ENCODE measurements around the gene TMEM213.
"Not testable (repeated sequence)": the region's sequence is repeated elsewhere in the genome, so short reads cannot be mapped to it uniquely, and the experiment has no call there.

Gene TMEM213

DNA sequence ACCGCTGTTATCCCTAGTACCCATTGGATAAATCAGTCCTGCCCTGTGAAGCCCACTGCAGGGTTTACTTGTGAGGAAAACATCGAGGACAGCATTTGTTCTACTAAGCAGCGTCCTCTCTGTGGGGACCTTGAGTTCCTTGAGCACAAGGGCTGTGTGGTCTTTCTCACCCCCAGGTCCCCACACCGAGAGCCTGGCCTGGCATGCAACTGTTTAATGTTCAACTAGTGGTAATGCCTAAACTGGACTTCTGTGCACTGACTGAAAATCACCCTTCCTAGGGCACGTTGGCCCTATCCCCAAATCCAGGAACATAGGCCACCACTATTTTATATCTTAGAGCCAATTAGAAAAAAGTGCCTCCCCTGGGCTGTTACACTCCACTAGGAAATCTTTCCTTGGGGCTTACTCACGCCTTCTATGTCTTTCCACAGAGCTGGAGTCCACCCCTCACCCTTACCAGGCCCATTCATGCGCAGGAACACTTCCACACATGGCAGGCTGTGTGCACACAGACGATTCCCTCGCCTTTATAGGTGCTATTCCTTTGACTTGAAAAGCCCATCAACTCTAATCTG lies 1.7 kb upstream of the TMEM213 start:
- DNase-seq: peak; percentile 18

DNA sequence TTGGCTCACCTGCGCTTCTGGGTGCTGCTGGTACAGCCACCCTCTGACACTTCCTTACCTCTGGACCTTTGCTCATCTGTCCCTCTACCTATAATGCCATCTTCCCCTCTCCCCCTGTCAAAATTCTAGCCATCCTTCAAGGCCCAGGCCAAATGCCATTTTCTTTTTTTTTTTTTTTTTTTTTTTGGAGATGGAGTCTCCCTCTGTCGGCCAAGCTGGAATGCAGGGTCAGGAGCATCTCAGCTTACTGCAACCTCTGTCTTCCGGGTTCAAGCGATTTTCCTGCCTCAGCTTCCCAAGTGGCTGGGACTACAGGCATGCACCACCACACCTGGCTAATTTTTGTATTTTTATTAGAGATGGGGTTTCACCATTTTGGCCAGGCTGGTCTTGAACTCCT lies 748 bp upstream of the TMEM213 start:
- DNase-seq: not testable (repeated sequence)

- DNase-seq: no peak
Measured at GRCh38 chr7:138798836-138799235, 1.0 kb downstream of the TMEM213 start.

DNA sequence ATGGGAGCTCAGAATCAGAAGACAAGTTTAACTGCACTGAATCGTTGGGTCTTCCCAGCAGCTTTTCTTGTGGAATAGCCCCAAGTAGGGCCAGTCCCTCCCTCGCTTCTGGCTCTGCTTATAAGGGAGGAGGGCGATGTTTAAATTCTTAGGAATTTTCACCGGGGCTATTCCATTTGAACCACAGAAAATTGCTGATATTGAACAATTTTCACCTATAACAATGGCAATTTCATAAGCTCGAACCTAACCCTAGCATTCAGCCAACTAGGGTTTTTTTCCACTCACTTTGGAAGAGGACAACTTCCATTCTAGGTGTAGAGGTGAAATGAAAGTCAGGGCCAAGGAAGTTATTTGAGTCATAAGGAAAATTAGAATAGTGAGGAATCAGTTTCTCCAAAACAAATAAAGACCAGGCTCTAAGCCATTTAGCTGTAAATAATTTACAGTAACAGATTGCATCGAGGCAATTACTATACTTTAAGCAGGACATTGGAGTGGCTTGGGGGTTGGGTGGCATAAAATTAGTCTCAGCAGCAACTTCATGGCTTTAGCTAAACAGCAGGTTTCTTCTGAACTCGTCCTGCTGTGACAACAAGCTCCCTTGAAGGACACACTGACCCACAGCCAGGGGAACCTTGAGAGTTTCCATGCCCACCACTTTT lies 1.7 kb downstream of the TMEM213 start:
- peak; percentile 13 for DNase-seq

DNA sequence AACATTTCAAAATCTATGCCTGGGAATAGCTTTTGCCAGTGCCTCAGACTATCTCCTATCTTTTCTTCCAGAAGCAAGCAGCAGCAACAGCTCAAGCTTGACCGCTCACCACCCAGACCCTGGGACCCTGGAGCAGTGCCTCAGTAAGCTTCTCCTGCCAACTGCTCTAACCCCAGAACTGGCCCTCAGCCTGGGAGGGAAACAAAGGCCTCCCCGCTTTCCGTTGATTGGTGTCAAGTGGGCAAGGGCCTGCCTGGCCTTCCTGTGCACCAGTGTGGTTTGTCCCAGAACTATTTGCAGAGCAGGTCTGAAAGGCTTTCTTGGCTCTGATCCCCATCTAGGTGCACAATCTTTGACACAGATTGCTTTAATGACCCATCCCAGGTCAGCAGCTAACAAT lies 3.5 kb downstream of the TMEM213 start:
- DNase-seq: no peak

DNA sequence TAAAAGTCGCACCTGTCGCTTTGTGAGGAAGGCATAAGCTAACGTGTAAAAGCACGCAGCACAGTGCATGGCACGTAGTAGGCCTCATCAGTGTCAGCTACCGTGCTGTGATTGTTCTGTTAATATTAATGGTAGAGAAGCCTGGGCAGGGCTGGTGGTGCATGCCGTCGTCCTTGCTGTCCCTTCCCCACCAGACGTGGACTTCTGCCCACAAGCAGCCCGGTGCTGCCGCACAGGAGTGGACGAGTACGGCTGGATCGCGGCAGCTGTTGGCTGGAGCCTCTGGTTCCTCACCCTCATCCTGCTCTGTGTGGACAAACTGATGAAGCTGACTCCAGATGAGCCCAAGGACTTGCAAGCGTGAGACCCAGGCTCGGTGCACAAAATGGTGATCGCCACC lies 4.9 kb downstream of the TMEM213 start:
- no peak for DNase-seq

- DNase-seq: no peak
Measured at GRCh38 chr7:138804618-138805017, 6.8 kb downstream of the TMEM213 start.

DNA sequence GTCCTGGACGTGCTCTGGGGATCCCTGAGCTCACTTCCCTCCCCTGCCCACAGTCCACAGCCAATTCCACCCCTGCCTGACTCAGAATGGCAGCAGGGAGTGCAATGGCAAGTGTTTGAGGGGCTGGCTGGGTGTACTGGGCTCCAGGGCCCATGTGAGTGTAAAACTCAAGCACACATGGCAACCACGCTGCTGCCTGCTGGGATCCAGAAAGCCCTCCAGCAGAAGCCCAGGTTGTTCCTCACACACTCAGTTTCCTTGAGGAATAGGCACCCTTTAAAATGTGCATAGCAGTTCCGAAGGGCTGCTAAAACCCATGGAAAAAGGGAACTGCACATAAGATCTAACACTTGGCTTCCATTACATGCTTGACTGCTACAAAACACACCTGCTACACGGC lies 11.6 kb downstream of the TMEM213 start:
- DNase-seq: no peak

GRCh38 chr7:138811327-138811726 lies 13.5 kb downstream of the TMEM213 start:
- DNase-seq: not testable (repeated sequence)

DNA sequence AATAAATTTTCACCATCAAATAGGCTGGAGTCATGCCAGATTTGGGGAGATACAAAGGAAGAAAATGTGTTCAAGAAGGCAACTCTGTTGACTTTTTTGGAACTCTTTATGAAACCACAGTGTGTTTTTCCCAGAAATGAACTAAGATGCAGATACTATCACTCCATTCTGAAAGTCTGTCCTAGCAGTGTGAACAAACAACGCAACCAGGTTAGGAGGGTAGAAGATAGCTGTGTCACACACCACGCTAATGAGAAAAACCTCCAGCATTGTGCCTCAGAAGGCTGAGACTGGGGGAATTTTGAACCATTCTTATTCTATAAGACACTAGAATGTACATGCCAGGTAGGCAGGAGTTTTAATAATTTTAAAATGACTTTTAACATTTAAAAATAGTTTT lies 16.2 kb downstream of the TMEM213 start:
- DNase-seq: no peak

DNA sequence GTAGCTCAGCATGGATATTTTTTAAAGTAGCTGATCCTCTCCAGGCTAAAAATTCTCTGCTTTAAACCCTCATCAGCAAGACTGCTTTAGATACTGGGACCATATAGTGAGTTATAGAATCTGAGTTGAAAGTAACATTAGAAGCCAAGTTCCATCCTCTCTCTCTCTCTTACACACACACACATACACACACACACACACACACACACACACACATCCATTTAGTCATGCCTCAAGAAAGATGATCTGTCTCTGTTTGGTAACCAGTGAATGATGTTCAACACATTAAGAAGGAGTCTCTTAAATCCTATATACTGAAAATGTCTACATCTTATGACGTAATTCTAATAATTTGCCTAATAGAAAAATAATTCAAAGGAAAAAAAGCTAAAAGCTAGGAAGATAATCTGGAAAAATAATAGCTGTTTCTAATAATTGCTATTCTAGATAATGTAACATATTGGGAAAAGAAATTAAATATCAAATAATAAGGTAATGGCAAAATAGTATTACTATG lies 17.1 kb downstream of the TMEM213 start:
- no peak for DNase-seq

- no peak for DNase-seq
Measured at GRCh38 chr7:138816650-138817049, 18.9 kb downstream of the TMEM213 start.

DNA sequence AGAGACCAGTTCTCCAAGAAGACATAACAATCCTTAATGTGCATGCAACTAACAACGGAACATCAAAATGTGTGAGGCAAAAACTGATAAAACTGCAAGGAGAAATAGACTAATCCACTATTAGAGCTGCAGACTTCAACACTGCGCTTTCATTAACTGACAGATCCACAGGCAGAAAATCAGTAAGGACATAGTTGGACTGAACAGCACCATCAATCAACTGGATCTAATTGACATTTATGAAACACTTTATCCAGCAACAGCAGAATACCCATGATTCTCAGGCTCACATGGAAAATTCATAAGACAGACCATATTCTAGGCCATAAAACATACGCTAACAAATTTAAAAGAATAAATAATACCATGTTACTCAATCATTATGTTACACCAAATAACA lies 21.8 kb downstream of the TMEM213 start:
- DNase-seq: no peak

DNA sequence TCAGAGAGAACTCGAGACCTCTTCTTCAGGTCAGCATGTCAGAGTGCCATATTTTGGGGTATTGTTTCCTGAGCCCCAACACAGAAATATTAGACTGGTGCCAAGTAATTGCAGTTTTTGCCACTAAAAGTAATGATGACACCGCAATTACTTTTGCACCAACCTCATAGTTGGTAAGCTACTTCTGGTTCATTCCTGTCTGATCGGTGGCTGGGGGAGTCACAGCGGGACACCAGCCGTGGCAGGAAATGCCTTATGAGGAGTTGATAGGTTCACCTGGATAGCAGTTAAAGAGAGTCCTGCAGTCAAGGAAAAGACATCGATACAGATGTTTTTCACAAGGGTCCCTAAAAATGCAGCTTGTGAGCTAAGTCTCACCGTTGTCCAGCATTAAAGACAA lies 24.1 kb downstream of the TMEM213 start:
- DNase-seq: no peak

DNA sequence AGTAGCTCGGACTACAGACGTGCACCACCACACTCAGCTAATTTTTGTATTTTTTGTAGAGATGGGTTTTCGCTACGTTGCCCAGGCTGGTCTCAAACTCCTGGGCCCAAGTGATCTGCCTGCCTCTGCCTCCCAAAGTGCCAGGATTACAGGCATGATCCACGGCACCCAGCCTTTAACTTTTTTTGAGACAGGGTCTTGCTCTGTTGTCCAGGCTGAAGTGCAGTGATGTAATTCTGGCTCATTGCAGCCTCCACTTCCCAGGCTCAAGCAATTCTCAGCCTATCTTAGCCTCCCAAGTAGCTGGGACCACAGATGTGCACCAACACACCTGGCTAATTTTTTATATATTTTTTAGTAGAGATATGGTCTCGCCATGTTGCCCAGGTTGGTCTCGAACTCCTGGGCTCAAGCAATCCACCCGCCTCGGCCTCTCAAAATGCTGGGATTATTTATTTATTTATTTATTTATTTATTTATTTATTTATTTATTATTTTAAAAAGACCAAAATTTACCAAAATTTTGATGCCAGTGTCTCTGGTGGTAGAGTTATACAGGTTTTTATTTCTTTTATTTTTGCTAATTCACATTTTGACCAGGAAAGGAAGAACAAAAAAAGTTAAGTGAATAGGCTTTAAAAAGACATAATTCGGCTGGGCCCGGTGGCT lies 25.2 kb downstream of the TMEM213 start:
- no peak for DNase-seq

GRCh38 chr7:138825049-138825721 lies 27.4 kb downstream of the TMEM213 start:
- no peak for DNase-seq

DNA sequence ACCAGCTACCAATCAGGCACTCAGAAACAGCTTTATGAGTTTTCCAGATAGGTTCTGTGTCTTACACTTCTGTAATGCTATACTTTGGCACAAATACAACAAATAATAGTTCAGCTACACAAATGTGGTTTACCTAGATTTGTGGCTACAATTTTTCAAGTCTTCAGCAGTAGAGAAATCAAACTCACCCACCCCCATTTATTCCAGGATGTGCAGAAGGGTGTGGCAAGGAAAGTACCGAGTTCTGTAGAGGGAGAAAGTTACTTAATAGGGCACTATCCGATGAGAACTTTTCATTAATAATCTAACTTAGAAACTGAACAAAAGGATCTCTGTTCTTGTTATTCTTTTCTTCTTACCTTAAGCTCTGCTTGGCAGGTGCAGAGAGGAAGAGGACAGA lies 30.5 kb downstream of the TMEM213 start:
- DNase-seq: no peak

- no peak for DNase-seq
Measured at GRCh38 chr7:138829335-138829734, 31.5 kb downstream of the TMEM213 start.

DNA sequence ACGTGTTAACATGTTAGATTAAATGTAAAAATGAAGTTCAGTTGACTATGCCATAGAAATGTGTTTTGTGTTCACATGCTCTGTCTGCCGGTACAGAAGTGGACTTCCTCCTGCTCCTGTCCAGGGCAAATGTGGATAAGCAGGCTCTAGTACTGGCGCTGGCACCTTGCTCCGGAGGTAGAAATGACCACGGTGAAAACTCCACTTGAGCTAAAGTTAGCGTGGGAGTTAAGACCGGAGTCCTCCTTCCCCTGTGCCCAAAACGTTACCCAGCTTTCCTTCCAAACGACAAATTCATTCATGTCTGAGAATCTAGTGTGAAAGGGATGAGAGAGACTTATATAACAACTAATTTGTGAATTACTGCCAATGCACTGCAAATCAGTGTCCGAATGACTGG lies 35.2 kb downstream of the TMEM213 start:
- no peak for DNase-seq

DNA sequence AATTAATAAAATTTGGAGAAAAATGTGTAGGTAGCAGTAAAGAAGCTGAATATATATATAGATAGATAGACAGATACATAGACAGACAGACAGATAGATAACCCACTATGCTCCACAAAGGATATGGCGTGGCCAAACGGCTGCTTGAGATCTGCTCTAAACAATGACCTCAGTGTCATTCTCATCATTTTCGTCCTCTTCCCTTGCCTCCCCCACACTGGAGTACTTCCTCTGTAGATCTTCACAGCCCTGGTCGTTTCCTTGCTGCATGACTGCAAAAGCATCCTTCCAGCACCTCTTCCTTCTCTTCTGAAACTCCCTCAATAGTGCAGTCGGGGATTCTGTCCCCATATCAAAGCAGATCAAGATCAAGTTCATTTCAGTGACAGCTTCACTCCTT lies 35.8 kb downstream of the TMEM213 start:
- no peak for DNase-seq

GRCh38 chr7:138834583-138834982 lies 36.8 kb downstream of the TMEM213 start:
- DNase-seq: no peak

DNA sequence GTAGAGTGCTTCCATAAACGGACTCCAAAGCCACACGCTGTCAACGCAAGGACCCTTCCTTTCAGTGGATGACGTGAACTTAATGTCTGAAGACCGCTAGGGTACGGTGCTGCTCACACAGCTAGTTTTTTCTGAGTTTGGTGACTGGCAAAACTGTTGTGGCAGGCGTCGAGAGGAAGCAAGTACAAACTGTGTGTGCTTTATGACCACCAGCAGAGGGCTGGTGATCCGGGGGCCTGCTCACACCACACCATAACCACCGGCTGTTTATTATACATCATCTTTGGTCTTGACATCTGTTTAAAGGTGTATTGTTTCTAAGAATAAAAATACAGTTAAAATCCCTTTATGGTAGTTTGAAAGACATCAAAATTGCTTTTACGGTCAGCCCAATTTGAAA lies 37.3 kb downstream of the TMEM213 start:
- no peak for DNase-seq

DNA sequence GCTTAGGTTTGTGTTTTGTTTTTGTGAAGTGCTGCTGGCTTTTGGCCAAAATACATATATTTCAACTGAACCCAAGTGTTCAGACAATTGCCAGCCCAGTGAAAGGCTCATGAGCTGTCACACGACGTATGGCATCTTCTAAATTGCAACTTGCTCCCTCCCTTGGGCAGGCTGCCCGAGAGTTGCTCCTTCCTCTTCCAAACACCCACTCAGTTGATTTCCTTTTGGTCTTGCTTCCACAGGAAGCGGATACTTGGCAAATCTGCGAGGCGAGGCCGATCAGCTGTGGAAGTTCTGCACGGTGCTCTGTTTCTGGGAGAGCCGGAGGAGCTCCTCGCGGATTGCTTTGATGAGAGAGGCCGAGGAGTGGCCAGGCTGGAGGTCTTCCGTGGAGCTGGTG lies 39.8 kb downstream of the TMEM213 start:
- peak; percentile 11 for DNase-seq
